HS-5 (cell line): ENCODE data around the gene SPCS2.

Source experiments
- DNase-seq: peaks from one replicate; pipeline ENCODE4 v3.0.0-alpha.2; 2012; ENCODE audit warnings: low read depth

Gene SPCS2

DNA sequence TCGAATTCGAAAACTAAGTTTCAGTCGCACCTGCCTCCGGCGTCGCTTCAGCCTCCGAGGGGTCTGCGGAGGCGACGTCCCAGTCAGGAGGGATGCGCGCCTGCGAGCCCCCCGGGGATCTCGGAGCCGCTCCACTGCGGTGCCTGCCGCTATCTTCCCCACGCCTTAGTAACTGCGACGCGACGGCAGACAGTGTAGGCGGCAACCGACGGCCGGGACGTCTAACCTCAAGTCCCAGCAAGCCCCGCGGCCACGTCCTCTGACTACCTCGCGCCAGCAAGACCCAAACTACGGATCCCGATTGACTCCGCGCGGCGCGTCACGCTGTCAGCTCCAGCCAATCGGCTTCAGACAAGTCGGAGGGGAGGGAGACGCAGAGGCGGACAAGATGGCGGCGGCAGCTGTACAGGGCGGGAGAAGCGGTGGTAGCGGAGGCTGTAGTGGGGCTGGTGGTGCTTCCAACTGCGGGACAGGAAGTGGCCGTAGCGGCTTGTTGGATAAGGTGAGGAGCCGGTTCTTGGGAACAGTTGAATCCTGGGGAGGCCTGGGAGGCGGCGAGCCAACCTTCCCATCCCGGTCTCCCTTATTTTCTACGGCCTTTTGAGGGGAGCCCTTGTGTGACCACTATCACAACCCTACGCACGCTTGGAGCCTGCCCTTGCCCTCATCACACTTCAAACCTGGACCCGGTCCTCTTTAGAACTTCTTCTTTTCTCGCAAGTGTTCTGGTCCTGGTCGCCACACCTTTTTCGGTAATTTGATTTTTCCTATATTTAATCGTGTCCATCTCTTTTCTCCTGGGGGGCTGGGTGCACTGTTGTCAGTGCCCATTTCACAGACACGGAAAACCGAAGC is at the start of gene SPCS2, which contains the start of gene XRRA1:
Gene SPCS2, plus strand, starts transcription at position 369 of the 855 bp plus-strand sequence. Its CDS starts 20 bp downstream, at position 389.
Gene XRRA1, minus strand, starts transcription at position 194 of the 855 bp plus-strand sequence. CDS start 8,213 bp downstream, outside the sequence.
- peak; percentile 91 for DNase-seq

DNA sequence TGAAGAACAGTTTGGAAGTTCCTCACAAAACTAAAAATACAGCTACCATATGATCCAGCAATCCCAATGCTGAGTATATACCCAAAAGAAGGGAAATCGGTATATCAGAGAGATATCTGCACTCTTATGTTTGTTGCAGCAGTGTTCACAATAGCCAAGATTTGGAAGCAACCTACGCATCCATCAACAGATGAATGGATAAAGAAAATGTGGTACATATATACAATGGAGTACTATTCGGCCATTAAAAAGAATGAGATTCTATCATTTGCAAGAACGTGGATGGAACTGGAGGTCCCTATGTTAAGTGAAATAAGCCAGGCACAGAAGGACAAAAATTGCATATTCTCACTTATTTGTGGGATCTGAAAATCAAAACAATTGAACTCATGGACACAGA is 46.7 kb upstream of the SPCS2 start:
- DNase-seq, result no peak

DNA sequence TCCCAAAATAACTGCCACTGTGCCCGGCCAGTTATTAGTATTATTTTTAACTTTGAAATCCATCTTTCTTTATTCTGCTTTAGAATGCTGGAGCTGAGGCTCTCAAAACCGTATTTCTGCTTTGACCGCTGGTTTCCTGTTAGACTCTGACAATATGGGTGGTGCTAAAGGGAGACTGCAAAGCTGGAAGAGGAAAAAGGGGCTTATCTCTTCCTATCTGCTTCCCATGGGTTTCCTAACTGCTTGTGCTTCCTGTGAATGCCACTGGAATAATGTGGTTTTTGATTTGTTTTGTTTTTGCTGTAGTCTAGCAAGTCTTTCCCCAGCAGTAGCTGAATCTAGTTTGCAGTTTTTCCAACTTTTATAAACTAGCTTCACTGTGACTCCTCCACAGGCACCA is 43.7 kb upstream of the SPCS2 start:
- no peak for DNase-seq

DNA sequence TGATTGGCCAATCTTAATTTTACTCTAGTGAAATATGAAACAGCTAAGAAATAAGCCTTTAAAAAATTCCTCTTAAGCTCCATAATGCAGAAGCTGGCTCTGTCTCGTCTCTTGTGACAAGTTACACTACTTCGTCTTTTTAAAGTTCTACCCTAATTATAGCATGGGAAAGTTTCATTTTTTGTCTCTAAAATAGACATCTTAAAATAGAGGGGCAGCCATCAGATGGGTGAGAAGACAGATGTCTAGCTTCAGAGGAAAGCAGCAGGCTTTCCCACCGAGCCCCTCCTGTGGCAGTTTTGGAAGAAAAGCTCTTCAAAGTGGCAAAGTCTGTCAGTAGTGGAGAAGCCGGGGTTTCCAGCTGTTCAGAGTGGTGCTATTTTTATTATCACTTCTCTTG is 39.7 kb upstream of the SPCS2 start:
- DNase-seq, result no peak

DNA sequence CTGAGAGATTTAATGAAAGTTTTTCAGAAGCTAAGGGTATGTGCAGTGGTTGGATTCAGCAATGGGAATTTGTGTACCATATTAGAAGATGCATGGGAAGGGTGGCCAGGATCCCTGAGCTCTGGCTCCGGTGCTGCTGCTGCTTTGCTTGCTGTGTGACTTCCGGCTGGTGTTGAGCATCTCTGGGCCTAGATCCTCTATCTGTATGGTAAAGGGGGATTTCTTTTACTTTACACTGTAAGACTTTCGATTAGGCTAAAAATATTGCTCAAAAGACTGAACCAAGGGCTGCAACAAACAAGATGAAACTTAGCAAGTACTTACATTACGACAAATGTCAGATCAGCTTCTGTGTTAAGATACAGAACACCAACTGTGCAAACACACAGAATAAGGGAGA is 39.3 kb upstream of the SPCS2 start:
- DNase-seq, result no peak

DNA sequence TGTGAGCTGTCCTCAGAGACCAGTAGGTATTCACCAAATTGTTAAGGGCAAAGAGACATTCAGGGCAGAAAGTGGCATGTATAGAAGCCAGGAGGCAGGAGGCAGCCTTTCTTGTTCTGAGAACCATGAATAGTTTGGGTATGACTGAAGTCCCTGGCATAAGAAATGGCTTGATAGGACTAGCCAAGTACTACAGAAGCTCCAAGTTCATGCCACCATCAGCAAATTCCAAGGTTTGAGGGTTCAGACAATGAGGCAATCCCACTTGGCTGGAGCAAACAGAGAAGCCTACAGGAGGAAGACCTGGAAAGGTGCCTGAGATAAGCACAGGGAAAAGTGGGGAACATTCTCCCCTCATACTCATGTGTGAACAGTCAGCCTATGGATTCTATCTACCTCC is 25.9 kb upstream of the SPCS2 start:
- DNase-seq, result no peak

DNA sequence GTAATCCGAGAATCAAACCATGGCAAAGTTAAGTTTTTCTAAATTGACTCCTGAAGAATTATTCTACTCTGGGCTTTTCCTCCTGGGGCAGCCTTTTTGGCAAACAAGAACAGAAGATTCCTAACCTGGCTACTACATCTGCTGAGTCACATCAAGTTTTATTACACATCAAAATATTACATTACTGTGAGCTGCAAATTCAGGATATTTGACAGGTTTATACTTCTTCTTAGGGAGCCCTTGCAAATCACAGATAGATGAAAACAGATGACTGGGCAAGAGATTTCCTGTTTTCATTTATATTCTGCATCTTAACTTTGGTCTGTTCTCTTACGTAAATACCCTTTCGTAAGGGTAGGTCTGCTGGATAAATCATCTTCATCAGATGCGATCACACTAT is 23.8 kb upstream of the SPCS2 start:
- DNase-seq, result no peak

DNA sequence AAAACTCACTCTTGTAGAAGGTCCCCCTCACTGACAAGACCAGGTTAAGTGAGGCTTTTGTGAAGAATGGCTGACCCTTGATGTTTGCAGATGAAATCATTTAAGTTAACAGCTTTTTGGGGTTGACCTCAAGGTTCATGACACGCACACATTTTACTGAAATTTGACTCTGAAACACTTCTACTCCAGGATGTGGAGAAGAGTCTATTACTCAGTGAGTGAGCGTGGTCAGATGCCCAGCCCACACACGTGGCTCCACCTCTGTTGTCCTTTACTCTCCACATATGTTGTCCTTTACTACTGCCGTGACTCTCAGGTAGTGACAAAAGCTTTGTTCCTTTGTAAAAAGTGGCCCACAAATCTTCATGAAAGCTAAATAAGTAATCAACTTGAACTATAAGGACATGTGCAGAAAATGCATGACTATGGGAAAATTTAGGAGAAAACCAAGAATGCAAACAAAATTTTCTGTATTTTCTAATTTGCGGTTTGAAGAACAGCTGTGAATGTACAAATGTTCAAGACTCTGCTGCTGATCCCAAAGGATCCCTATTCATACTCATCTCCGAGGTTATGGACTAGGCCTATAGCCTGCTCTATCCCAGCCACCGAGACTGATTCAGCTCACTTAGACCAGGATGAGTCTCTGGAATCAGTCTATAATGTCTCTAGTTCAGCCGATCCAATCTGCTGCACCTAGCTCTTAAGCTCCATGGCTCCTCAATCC is 22.6 kb upstream of the SPCS2 start:
- DNase-seq, result no peak

DNA sequence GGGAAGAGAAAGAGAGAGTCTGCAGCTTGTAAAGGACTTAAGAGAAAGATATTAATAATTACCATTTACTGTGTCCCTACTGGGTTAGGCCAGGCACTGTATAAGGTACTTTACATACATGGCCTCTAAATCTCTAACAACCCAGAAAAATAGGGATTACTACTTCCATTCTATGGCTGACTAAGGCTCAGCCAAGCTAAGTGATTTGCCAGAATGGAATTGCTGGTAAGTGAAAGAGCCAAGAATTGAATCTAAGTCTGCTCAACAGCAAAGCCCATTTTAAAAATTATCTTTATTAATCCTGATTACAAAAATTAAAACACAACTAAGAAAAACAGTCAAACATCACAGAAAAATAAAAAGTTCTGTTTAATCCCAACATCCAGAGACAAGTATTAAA is 21.6 kb upstream of the SPCS2 start:
- no peak for DNase-seq

DNA sequence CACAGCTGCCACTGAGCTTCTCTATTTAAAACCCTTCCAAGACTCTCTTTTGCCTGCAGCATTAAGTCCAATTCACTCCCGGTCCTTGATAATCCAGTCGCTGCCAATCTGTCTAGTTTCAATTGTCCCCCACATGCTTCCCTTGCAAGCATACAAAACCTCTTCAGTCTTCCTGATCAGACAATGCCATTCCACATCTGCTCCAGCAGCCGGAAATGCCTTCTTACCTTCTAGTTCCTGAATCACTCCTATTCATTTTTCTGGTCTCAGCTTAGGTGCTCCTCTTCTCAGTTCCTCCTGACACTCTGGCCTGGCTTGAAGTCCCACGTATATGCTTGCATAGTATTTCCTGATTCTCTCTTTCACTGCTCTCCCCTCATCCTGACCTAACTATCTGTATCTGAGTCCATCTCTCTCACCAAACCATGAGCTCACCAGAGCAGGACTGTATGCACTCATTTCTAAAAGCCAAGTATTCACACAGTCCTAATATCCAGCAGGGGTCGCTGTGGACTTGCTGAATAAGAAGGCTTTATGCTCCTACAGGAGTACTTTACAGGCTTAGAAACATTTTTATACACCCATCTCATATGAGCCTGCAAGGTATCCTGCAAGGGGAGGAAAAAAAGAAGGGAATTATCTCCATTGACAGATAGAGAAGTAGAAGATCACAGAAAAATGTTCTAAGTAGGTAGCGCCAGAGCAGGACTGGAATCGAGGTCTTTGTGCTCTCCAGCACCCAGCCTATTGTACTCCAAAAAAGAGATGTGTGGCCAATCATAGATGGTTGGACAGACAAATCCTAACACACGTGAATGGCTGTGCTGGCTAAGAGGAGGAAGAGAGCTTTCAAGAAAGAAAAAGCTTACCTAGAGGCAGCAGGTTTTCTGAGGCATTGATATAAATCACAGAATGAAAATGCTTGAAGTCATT is 19.4 kb upstream of the SPCS2 start:
- peak; percentile 76 for DNase-seq

DNA sequence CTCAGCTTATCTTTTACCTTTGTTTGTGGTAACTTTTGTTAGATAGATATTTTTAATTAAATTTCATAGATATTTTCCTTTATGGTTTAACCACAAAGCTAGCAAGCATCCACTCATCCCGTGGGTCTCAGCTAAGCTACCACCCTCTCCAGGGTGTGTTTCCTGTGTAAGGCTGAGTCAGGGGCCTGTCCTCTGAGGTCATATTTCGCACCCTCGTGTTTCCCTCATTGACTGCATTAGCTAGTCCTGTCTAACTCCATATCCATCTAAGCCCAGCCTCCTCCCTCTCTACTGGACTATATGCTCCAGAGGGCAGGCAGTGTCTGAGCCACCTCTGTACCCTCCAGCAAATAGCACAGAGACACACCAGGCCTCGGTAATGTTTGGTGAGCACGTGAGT is 16.9 kb upstream of the SPCS2 start:
- no peak for DNase-seq

DNA sequence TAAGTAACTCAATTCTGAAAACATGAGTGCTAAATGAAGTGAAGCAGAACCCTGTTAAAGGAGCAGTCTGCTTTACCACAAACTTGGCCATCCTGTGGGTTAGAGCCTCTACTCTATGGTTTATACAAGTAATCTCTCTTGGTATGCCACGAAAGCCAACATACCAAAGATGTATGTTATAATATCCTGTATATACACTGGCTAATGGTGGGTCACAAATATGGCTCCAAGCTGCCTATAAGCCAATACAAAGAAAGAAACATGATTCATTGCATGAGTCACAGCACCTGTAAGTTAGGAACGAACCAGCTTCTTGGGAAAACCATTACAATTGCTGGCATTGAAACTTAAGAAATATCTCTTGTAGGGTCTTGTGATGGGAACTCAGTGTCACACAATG is 16.3 kb upstream of the SPCS2 start:
- DNase-seq, result peak; percentile 88

DNA sequence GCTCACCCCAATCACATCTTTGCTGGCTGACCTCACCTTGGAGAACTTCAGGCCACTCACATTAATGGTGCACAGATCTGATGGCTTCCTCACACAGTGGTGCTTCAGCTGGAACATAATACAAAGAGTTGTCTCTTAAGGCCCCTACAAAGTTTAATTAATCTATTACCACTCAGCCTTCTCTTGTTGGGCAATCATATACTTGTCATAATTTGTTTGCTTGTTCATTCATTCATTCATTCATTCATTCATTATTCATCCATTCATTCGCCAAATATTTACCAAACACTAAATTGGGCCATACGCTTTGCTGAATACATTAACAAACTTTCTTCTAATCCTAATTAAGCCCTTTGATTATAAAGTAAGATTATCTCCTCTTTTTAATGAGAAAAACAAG is 15.3 kb upstream of the SPCS2 start:
- DNase-seq, result no peak

DNA sequence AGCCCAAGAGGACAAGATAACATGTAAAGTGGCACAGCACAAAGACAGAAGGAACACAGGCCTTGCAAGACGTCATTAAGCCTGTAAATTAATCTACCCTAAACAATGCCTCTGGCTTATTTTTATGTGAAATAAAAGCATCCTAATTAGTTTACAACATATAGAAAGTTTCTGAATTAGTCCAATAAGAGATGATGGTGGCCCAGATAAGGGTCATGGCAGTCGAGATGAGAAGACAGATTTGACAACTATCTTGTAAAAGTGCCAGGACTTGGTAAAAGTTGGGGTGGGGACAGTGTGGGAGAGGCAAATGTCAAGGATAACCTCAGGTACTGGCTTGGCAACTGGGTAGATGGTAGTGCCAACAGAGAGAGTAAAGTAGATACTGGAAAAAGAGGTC is 13.8 kb upstream of the SPCS2 start:
- DNase-seq, result no peak

DNA sequence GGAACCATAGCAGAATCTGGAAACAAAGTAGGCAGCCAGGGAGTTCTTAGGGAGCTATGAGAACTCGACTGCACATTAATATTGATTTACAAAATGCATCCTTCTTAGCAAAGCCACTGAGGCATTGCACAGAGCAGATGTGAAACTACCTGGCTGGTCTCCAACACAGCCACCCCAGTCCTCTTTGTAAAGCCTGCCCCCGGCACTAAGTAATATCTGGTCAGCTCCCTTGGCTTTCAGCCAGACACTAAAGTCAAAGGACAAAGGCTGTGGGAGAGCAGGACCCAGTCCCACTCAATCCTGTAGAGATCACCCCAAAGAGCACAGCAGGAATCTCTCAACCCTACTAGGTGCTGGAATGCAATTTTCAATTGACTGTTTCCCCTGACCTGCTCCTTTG is 13.0 kb upstream of the SPCS2 start:
- no peak for DNase-seq

DNA sequence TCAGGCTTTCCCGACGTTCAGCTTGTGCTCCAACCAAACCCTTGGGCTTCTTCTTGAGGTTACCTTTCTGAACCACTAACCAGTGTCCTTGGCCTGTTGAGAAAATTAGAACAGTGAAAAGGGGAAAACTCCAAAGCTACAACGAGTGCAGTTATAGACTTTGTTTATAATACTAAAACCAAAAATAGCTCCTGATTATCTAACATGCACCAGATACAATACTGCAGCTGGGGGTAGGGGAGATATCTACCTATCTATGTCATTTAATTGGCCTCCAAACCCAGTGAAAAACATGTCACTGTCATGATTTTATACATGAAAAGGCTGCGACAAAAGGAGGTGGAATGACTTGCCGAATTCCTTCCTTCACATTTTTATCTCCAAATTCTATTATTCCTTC is 12.1 kb upstream of the SPCS2 start:
- DNase-seq, result no peak

DNA sequence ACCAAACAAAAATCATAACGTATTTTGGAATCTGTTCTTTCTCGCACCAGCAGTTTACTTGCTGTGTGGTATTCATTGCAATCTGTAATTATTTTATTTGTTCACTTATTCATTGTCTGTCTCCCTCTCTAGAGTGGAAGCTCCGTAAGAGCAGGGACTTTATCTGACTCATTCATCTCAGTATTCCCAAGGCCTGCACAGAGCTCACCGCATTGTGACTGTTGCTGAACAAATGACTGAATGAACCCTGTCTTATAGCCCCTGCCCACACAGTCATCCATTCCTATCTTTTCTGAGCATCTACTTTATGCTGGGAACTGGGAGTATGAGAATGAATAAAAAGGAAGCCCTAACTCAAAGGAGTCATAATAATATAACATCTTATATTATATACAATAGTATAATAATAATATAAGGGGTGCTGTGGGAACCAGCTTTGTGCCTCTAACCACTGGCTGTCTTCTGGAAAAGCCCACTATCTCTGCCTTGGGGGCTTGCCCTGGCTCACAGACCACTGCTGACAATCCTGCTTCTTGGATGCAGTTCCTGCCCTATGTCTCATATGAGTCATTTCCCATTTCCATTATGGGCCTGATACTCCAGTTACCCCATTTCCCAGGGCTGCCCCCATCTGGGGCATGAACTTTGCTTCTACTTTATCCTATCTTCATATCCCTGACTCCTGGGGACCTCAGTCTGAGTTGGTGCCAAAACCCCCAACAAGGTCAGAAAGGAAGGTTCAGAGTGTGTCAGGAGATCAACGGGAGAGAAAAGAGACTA is 11.2 kb upstream of the SPCS2 start:
- DNase-seq, result no peak

DNA sequence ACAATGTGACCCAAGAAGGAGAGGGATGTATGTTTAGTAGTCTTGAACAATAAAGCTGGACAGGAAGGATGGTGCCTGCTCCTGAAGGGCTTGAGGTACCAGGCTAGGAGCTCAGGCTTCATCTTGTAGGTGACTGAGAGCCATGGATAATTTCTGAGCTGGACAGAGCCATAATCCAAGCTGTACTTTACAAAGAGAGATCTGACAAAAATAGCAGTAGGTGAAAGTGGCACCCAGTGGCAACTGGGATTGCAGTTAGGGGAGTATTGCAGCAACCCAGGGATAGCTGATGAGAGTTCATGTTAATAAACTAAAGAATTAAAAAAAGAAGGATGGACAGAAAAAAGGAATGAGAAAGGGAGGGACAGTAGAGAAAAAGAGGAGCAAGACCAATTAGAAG is 7.6 kb upstream of the SPCS2 start:
- DNase-seq, result no peak

DNA sequence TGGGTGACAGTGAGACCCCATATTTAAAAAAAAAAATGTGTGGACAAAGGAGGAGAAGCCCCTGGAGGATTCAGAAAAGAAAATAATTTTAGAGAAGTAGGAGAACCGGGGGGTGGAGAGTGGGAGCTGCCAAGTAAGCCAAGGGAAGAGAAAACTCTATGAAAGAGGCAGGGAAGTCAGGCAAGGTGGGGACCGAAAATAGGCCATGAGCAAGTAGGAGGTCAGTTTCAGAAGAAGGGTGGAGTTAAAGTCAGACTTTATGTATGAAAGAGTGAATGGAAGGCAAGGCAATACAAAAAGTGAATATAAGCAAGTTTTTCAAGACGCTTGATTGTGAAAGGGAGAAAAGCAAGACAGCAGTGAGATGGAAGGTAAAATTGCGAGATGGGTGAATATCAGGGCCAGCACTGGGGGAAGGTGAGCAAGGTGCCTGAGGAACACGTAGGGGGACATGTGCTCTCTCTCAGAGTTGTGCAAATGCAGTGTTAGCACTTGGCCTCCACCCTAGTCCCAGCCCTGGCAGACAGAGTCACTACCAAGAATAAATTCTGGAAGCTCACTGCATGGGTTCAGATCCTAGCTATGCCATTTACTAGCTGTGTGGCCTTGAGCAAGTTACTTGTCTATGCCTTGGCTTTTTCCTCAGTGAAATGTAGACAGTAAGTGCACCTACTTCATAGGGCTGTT is 6.8 kb upstream of the SPCS2 start:
- DNase-seq, result no peak

DNA sequence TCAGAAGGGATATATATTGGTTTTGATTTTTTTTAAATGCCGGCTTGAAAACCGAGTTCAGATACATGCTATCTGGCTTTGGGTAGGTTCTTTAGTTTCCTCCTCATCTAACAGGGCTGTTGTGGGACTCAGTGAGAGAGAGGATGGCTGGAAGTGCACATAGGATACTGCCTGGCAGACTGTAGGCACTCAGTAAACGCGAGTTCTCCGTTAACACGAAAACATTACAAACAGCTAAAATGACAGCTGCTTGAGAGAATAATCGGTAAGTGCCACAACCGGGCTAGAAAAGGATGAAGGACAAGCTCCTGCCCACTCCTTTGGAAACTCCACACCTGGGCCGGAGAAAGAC is 544 bp upstream of the SPCS2 start:
- no peak for DNase-seq

DNA sequence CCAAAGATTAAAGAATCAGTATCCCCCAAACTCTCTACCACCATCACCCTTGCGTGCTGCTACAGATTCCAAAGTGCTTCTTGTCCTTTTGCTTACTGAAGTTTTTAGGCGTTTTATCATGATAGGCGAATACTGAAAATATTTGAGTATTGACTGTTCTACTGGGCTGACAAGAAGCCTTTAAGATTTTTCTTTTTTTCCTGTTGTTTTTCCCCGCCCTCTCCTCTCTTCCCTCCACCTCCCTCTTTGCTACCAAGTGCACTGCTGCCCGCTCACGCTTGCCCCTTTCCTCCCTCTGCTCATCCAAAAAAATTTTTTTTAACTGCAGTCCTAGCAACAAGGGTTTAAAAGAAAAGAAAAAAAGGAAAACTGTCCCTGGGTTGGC is 679 bp downstream of the SPCS2 start:
- no peak for DNase-seq
